OCI-LY7 (cell line): ENCODE data around the gene SLMAP. TPM values are rescaled to one million over a fixed set of nuclear protein-coding genes. Genes with fewer than 3 reads are reported as not detected.

Source experiments
- BruUV-seq: library from RNA; stranded (reverse); fragments of 400-500 nt; replicated peaks from 2 replicates; lab custom pipeline; 2021; lab: Mats Ljungman, UMichigan
- CTCF ChIA-PET: fragments of 300-600 bp; sonication (Branson Sonifier 250); formaldehyde crosslinking; loops from one replicate; lab custom pipeline; 2022; ENCODE audit warnings: antibody characterized with exemption; ENCODE audit not compliant: unreplicated experiment; lab: Charles Lee
- POLR2A ChIA-PET: fragments of 300-600 bp; sonication (Branson Sonifier 250); formaldehyde crosslinking; loops from one replicate; lab custom pipeline; 2022; ENCODE audit warnings: antibody characterized with exemption; lab: Charles Lee
- DNase-seq: peaks from one replicate; pipeline ENCODE4 v3.0.0-alpha.2; 2015; ENCODE audit warnings: low spot score
- H2AFZ ChIP-seq: fragments of 200-600 bp; sonication (generic), shearing (Covaris generic); 2 replicates; pipeline ENCODE4 v1.6.1; 2014; ENCODE audit warnings: mild to moderate bottlenecking, antibody characterized with exemption, low read length, moderate library complexity
- H3K27ac ChIP-seq: fragments of 200-600 bp; sonication (generic); 2 replicates; pipeline ENCODE4 v1.5.1; 2014; ENCODE audit warnings: mixed run types, low read depth, mild to moderate bottlenecking, moderate library complexity, low read length, inconsistent platforms; ENCODE audit not compliant: poor library complexity, severe bottlenecking
- H3K36me3 ChIP-seq: fragments of 200-600 bp; sonication (generic); 2 replicates; pipeline ENCODE4 v1.6.1; 2014; ENCODE audit warnings: mild to moderate bottlenecking, antibody characterized with exemption, low read length, moderate library complexity, mixed read lengths; ENCODE audit not compliant: insufficient read depth
- H3K4me1 ChIP-seq: fragments of 200-600 bp; sonication (generic); 2 replicates; pipeline ENCODE4 v1.5.1; 2014; ENCODE audit warnings: mild to moderate bottlenecking, low read length; ENCODE audit not compliant: insufficient read depth, poor library complexity, severe bottlenecking
- H3K4me2 ChIP-seq: fragments of 200-600 bp; sonication (generic); 2 replicates; pipeline ENCODE4 v1.6.1; 2014; ENCODE audit warnings: mild to moderate bottlenecking, low read length
- H3K4me3 ChIP-seq: fragments of 200-600 bp; sonication (generic); 2 replicates; pipeline ENCODE4 v1.5.1; 2014; ENCODE audit warnings: mild to moderate bottlenecking, low read depth, low read length; ENCODE audit not compliant: poor library complexity, severe bottlenecking
- H3K79me2 ChIP-seq: fragments of 200-600 bp; sonication (generic); 2 replicates; pipeline ENCODE4 v1.6.1; 2016; ENCODE audit warnings: low read depth, mild to moderate bottlenecking, low read length, moderate library complexity, mixed read lengths; ENCODE audit not compliant: insufficient read depth
- H3K9me2 ChIP-seq: fragments of 200-600 bp; sonication (generic); 2 replicates; pipeline ENCODE4 v1.6.1; 2016; ENCODE audit warnings: mild to moderate bottlenecking, low read length, mixed read lengths; ENCODE audit not compliant: insufficient read depth
- H3K9me3 ChIP-seq: fragments of 200-600 bp; sonication (generic); 2 replicates; pipeline ENCODE4 v1.6.1; 2014; ENCODE audit warnings: mild to moderate bottlenecking, mixed run types, low read length, mixed read lengths
- H4K20me1 ChIP-seq: fragments of 200-600 bp; sonication (generic); 2 replicates; pipeline ENCODE4 v1.6.1; 2014; ENCODE audit warnings: mild to moderate bottlenecking, antibody characterized with exemption, low read length, moderate library complexity, mixed read lengths; ENCODE audit not compliant: insufficient read depth
- CTCF ChIP-seq: fragments of 200-600 bp; sonication (generic); conservative IDR thresholded peaks from 2 replicates; pipeline ENCODE4 v1.5.1; 2014; ENCODE audit warnings: mild to moderate bottlenecking, antibody characterized with exemption, low read length, moderate library complexity, mixed read lengths
- EZH2phosphoT487 ChIP-seq: fragments of 200-600 bp; sonication (generic); IDR thresholded peaks from 2 replicates; pipeline ENCODE4 v1.6.1; 2018; ENCODE audit warnings: low read depth, borderline replicate concordance, mild to moderate bottlenecking, mixed run types, antibody characterized with exemption, low read length, moderate library complexity, mixed read lengths
- intact Hi-C: fragments of 100-400 bp; cut with micrococcal nuclease; formaldehyde crosslinking; loops from one replicate; pipeline ENCODE4 v1.10.0; 2022; ENCODE audit not compliant: unreplicated experiment
- total RNA-seq, 2 experiments: library from RNA; depleted of rRNA in 1 of 2; stranded (reverse); fragments of >200 nt in 1 of 2; shearing (Covaris generic) in 1 of 2; gene quantifications; 2 replicates each; pipeline ENCODE4 v1.2.3, GENCODE V29; 2014 to 2022

The SLMAP gene
- total RNA-seq, 2 experiments from 2014 or later = 41.6 to 68.4 TPM

GRCh38 chr3:57977818-57978235 is 221.7 kb downstream of the SLMAP start:
- no peak for DNase-seq
- no peak overlapping the region for H3K27ac ChIP-seq
- H3K36me3 ChIP-seq = no peaks in the 10 kb centered on the region
- H2AFZ ChIP-seq = peak overlapping the region; percentile 38
- ChIA-PET POLR2A (interaction anchor here (0.6 to 1.2 kb wide), 2 partner anchors 20 to 181 kb away, joined by 3 to 7 read pairs; no protein-coding TSS in a partner anchor), CTCF (no interaction called here)
- no peaks in the 10 kb centered on the region for H3K9me2 ChIP-seq
- no peaks in the 10 kb centered on the region for H3K79me2 ChIP-seq
- H3K4me3 ChIP-seq = no peak overlapping the region
- no peaks in the 10 kb centered on the region for H4K20me1 ChIP-seq
- no peaks in the 10 kb centered on the region for H3K9me3 ChIP-seq
- no TSS peak for BruUV-seq
- intact Hi-C loops = no loop called here
- TF ChIP-seq EZH2phosphoT487 = no peak
- no peak for TF ChIP-seq CTCF
- peaks cover 28% of the 10 kb centered on the region for H3K4me1 ChIP-seq
- no peak overlapping the region for H3K4me2 ChIP-seq

GRCh38 chr3:57978316-57978715 is 222.2 kb downstream of the SLMAP start:
- intact Hi-C loops = no loop called here
- H4K20me1 ChIP-seq = no peaks in the 10 kb centered on the region
- ChIA-PET POLR2A (interaction anchor here (0.6 to 1.2 kb wide), 4 partner anchors 20 to 547 kb away, joined by 3 to 9 read pairs (median 5); no protein-coding TSS in a partner anchor), CTCF (no interaction called here)
- no TSS peak for BruUV-seq
- DNase-seq = no peak
- H2AFZ ChIP-seq = peak overlapping the region; percentile 38; the same call in 1 of the 2 replicates
- H3K27ac ChIP-seq = no peak overlapping the region
- TF ChIP-seq EZH2phosphoT487 = no peak
- TF ChIP-seq CTCF = no peak
- peaks cover 31% of the 10 kb centered on the region for H3K4me1 ChIP-seq
- H3K9me3 ChIP-seq = no peaks in the 10 kb centered on the region
- no peaks in the 10 kb centered on the region for H3K9me2 ChIP-seq
- H3K4me2 ChIP-seq = no peak overlapping the region
- H3K4me3 ChIP-seq = no peak overlapping the region
- no peaks in the 10 kb centered on the region for H3K36me3 ChIP-seq
- no peaks in the 10 kb centered on the region for H3K79me2 ChIP-seq

Other genes starting within 250 kb of the SLMAP start
- gene DNAH12, start 212.0 kb upstream of the SLMAP start, total RNA-seq (2014; rRNA removed; shearing (Covaris generic)) = not detected in 2 replicates
- gene DNAH12, start 212.0 kb upstream of the SLMAP start, total RNA-seq (2022) = 0.21 TPM in 1 of 2 replicates, not detected in the other
- 15.2 and 19.3 TPM in 2 replicates for gene PDE12, start 200.0 kb upstream of the SLMAP start, total RNA-seq (2014; rRNA removed; shearing (Covaris generic))
- 25.6 and 29.7 TPM in 2 replicates for gene PDE12, start 200.0 kb upstream of the SLMAP start, total RNA-seq (2022)
- gene ARF4, start 159.0 kb upstream of the SLMAP start, total RNA-seq (2014; rRNA removed; shearing (Covaris generic)) = 26.6 and 34.9 TPM in 2 replicates
- 51.9 and 58.0 TPM in 2 replicates for gene ARF4, start 159.0 kb upstream of the SLMAP start, total RNA-seq (2022)
- 15.9 and 25.5 TPM in 2 replicates for gene DENND6A, start 63.2 kb upstream of the SLMAP start, total RNA-seq (2014; rRNA removed; shearing (Covaris generic))
- gene DENND6A, start 63.2 kb upstream of the SLMAP start, total RNA-seq (2022) = 30.0 and 34.6 TPM in 2 replicates